A673 (cell line): ENCODE data around the gene CMIP. TPM values are rescaled to one million over a fixed set of nuclear protein-coding genes. Genes with fewer than 3 reads are reported as not detected.

ENCODE experiments used
- BruUV-seq: library from RNA; stranded (reverse); fragments of 400-500 nt; replicated peaks from 2 replicates; lab custom pipeline; 2021; lab: Mats Ljungman, UMichigan
- CTCF ChIA-PET: fragments of 300-600 bp; sonication (Branson Sonifier 250); formaldehyde crosslinking; loops from one replicate; lab custom pipeline; 2022; ENCODE audit warnings: antibody characterized with exemption; lab: Charles Lee
- POLR2A ChIA-PET: fragments of 300-600 bp; sonication (Branson Sonifier 250); formaldehyde crosslinking; loops from one replicate; lab custom pipeline; 2022; ENCODE audit warnings: antibody characterized with exemption; ENCODE audit not compliant: low non-redundant PET; lab: Charles Lee
- DNase-seq: peaks from one replicate; pipeline ENCODE4 v3.0.0-alpha.2; 2015; ENCODE audit warnings: low spot score
- H3K27ac ChIP-seq: fragments of 200-600 bp; sonication (generic); 2 replicates; pipeline ENCODE4 v1.5.1; 2016; ENCODE audit warnings: mixed run types, low read depth, mild to moderate bottlenecking, mixed read lengths, antibody characterized with exemption, low read length; ENCODE audit not compliant: poor library complexity, severe bottlenecking
- H3K27me3 ChIP-seq: fragments of 200-600 bp; sonication (generic); replicated peaks from 2 replicates; pipeline ENCODE4 v1.6.1; 2017; ENCODE audit warnings: mixed run types, low read depth, mild to moderate bottlenecking, mixed read lengths, antibody characterized with exemption, low read length; ENCODE audit not compliant: insufficient read depth, poor library complexity
- H3K36me3 ChIP-seq: fragments of 200-600 bp; sonication (generic); 2 replicates; pipeline ENCODE4 v1.6.1; 2016; ENCODE audit warnings: mixed run types, mild to moderate bottlenecking, mixed read lengths, antibody characterized with exemption, low read length; ENCODE audit not compliant: insufficient read depth, poor library complexity, severe bottlenecking
- H3K4me1 ChIP-seq: fragments of 200-600 bp; sonication (generic); 2 replicates; pipeline ENCODE4 v1.6.1; 2017; ENCODE audit warnings: mixed run types, mild to moderate bottlenecking, mixed read lengths, antibody characterized with exemption, low read length; ENCODE audit not compliant: insufficient read depth, poor library complexity, severe bottlenecking
- H3K4me3 ChIP-seq: fragments of 200-600 bp; sonication (generic); 2 replicates; pipeline ENCODE4 v1.5.1; 2016; ENCODE audit warnings: low read depth, mixed run types, mild to moderate bottlenecking, mixed read lengths, low read length; ENCODE audit not compliant: poor library complexity, severe bottlenecking
- H3K9me3 ChIP-seq: fragments of 200-600 bp; sonication (generic); 2 replicates; pipeline ENCODE4 v1.6.1; 2016; ENCODE audit warnings: mixed run types, low read depth, mild to moderate bottlenecking, mixed read lengths, antibody characterized with exemption, low read length; ENCODE audit not compliant: poor library complexity, severe bottlenecking
- CTCF ChIP-seq: fragments of 300-800, 200-600 bp; sonication (generic); conservative IDR thresholded peaks from 2 replicates; pipeline ENCODE4 v1.5.1; 2017; ENCODE audit warnings: low read depth, mild to moderate bottlenecking, antibody characterized with exemption, low read length, moderate library complexity, mixed read lengths
- EZH2 ChIP-seq: fragments of 200-600 bp; sonication (generic); IDR thresholded peaks from 2 replicates; pipeline ENCODE4 v1.6.1; 2017; ENCODE audit warnings: borderline replicate concordance, low read depth, mild to moderate bottlenecking, mixed read lengths, antibody characterized with exemption, low read length; ENCODE audit not compliant: poor library complexity, severe bottlenecking
- intact Hi-C: fragments of 100-400 bp; cut with micrococcal nuclease; formaldehyde crosslinking; loops from one replicate; pipeline ENCODE4 v1.10.0; 2022; ENCODE audit not compliant: unreplicated experiment
- total RNA-seq: library from RNA; stranded (reverse); gene quantifications from 2 replicates; pipeline ENCODE4 v1.2.3, GENCODE V29; 2021

CMIP gene
- total RNA-seq, 1 experiment from 2014 or later, result 25.5 TPM

GRCh38 chr16:81710044-81710443 is 265.4 kb downstream of the CMIP start:
- Histone ChIP-seq H3K27me3 (no peaks in the 10 kb centered on the region), H3K4me1 (no peaks in the 10 kb centered on the region), H3K27ac (no peak overlapping the region), H3K9me3 (no peaks in the 10 kb centered on the region), H3K4me3 (no peak overlapping the region), H3K36me3 (peaks cover 10% of the 10 kb centered on the region)
- TF ChIP-seq CTCF, result no peak
- no peak for TF ChIP-seq EZH2
- CTCF ChIA-PET, result interaction anchor here (0.7 kb wide), 1 partner anchor 661 kb away, joined by 3 read pairs; no protein-coding TSS in a partner anchor
- BruUV-seq, result no TSS peak
- POLR2A ChIA-PET, result no interaction called here
- no peak for DNase-seq
- intact Hi-C loops, result no loop called here

GRCh38 chr16:81710596-81710995 is 266.0 kb downstream of the CMIP start:
- Histone ChIP-seq H3K36me3 (peaks cover 10% of the 10 kb centered on the region), H3K27ac (no peak overlapping the region), H3K9me3 (no peaks in the 10 kb centered on the region), H3K4me1 (peaks cover under 1% of the 10 kb centered on the region), H3K4me3 (no peak overlapping the region), H3K27me3 (no peaks in the 10 kb centered on the region)
- ChIA-PET POLR2A (no interaction called here), CTCF (interaction anchor here (0.7 kb wide), 1 partner anchor 662 kb away, joined by 3 read pairs; no protein-coding TSS in a partner anchor)
- TF ChIP-seq CTCF (no peak), EZH2 (no peak)
- DNase-seq, result peak; percentile 37
- BruUV-seq, result no TSS peak
- intact Hi-C loops, result no loop called here

DNA sequence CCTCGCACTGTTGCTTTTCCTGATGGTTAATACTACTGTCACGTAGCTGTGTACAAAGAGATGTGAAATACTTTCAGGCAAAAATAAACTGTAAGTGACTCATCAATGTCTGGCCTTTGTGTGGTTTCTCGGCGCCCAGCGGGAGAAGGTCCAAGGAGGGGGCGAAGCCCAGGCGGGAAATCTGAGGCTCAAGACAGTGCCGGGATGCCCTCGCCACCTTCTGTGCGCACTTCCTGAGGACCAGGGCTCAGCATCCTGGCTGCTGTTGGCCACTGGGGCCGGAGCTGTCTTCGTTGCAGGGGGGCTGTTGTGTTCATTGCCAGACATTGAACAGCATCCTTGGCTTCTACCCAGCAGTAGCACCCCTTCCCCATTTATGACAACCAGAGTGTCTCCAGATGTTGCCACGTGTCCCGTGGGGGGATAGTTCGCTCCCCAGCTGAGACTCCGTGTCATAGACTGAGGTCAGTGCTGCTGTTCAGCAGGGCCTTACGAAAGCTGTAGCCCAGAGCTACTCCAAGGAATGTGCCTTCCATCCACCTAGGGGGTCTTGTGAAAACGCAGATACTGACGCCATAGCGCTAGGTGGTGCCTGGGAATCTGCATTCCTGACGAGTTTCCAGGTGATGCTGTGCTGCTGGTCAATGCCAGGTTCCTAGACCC is 267.2 kb downstream of the CMIP start:
- H3K9me3 ChIP-seq, result no peaks in the 10 kb centered on the region
- TF ChIP-seq CTCF (no peak), EZH2 (no peak)
- peaks cover 10% of the 10 kb centered on the region for H3K36me3 ChIP-seq
- peak; percentile 87 for DNase-seq
- ChIA-PET POLR2A (interaction anchor here (0.7 kb wide), 1 partner anchor 26 kb away, joined by 4 read pairs; no protein-coding TSS in a partner anchor), CTCF (no interaction called here)
- BruUV-seq, result no TSS peak
- H3K4me1 ChIP-seq, result peaks cover 3% of the 10 kb centered on the region
- no peak overlapping the region for H3K4me3 ChIP-seq
- no peaks in the 10 kb centered on the region for H3K27me3 ChIP-seq
- no peak overlapping the region for H3K27ac ChIP-seq
- intact Hi-C loops, result no loop called here
